ENCODE data around the gene CASZ1.

The CASZ1 gene

DNA sequence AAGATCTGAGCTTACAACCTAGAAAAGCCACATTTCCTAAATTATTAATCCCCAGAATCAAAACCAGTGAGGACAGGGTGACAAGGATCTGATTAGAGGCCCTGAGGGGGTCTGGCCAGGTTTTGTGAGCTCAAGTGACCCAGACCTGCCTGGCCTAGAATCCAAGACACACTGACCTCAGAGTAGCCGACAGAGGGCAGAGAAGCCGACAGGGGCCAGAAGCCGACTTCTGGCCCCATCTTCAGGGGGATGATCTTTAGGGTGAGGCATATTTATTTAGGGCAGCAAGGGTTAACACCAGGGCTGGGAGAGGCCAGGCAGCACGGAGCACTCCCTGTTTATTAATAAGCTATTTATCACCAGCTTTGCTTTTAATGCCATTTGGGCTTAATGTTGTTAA is 45.3 kb downstream of the CASZ1 start:
- DNase-seq = no peak

DNA sequence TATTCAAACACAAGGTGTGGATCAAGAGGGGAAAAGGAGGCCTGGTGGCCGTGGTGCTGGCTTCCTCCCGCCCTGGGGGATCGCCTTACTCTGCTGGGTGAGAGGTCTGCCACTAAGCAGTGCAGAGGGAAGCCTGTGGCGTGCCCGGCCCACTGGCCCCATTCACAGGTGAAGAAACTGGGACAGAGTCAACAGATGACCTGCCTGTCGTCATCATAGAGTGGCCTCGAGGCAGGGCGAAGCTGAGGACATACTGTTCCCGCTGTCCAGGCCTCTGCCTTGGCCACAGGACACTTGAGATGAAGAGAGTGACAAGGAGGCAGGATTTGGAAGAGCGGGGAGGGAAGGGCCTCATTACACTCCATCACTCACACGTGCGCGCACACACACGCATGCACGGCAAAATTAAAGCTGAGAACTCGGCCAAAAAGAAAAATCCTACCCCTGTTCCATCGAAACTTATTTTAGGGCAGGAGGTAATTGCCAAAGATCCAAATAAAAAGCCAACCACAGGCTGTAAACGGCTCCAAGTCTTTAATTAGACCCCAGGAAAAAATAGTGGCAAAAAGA is 50.5 kb downstream of the CASZ1 start:
- DNase-seq = no peak

DNA sequence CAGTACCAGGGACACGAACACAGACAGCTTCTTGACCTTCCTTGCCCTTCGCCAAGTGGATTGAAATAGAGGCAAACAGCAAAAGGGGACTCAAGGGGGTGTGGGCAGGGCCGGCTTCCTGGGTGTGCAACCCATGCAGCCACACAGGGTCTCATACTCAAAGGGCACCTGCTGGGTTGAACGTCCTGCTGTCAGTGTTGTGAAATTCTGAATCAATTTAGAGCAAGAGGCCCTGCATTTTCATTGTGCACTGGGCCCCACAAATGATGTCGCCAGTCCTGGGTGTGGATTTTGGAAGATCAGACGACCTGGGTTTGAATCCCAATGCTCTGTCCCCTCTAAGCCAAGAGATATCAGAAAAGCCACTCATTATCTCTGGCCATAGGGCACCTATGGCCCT is 51.1 kb downstream of the CASZ1 start:
- DNase-seq = no peak

DNA sequence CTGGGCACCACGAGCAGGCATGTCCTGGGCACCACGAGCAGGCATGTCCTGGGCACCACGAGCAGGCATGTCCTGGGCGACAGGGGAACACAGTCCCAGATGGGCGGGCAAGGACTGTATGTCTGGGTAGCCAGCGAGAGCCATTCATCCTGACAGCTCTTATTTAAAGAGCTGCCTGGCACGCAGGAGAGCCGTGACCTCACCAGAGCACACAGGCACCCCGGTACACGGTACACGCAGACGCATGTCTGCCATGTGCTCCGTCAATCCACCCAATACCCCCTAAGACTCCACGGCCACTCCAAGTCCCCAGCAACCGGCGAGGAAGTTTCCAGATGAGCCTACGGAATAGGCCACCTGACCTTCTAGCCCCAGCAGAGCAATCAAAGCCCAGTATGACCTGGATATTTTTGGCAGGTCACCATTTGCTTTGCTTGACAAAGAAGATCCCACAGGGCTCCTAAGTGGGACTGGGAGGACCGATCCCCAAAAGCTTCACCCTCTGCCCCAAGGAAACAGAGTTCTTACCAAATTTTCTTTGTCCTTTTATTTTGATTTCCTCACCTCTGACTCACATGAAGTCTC is 51.7 kb downstream of the CASZ1 start:
- DNase-seq = no peak

DNA sequence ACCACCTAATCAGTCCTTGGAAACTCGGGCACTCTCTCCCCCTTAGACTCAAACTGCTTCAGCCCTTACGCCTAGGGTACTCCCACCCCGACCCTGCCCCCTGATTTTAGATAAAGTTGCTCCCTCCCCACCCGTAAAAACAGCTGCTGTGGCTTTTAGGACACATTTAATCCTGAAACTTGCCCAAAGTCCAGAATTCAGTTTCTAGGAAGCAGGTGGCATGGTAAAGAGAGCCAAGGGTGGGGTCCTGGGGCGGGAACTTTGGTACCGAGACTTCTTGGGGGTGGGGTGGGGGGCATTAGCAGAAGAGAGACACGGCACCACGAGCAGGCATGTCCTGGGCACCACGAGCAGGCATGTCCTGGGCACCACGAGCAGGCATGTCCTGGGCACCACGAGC is 52.4 kb downstream of the CASZ1 start:
- no peak for DNase-seq

DNA sequence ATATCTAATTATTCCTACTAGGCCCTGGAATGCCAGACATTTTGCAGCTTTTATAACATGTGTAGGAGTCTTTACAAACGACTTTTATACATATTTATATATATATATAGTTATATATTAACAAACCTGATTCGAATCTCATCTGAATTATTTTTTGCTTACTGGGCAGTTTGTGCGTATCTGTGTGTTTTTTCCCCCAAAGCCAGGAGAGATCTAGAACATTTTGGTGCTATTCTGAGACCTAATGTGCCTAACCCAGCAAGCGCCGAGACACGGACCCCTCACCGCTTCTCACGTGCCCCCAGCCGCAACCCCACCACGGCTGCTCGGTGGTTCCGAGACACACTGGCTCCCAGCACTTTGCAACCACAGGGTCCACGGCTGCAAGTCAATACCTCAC is 54.8 kb downstream of the CASZ1 start:
- no peak for DNase-seq

DNA sequence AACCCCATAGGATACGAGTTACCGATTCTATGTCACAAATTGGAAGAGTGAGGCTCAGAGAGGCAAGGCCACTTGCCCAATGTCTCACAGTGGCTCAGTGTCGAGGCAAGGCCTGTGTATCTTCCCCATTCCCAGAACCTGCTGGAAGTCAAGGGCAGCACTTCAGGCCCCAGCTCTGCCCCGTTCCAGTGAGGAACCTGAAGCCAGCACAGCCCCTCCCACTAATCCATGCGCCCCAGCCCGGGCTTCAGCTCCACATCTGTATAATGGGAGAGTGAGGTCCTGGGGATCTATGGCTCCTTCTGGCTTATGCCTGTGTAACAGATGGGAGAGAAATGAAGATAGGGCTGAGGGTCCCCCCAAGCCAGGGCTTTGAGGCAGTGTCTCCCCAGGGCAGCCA is 56.3 kb downstream of the CASZ1 start:
- DNase-seq = no peak

DNA sequence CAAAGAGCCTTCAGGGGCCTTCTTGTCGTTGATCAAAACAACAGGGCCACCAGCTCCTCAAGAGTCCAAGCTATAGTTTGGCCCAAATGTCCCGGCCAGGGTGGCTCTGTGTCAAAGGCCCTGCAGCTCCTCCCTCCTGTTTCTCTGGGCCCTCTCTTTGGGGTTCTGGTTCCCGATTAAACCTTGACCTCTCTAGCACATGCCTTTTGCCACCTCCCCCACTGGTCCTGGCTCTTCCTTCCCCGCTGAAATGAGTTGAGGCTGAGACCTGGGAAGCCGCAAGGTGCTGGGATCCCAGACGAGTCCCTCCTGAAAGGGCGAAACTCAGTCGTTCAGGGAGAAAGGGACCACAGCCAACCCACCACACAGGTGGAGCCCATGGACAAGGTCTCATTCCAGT is 56.9 kb downstream of the CASZ1 start:
- DNase-seq = no peak

DNA sequence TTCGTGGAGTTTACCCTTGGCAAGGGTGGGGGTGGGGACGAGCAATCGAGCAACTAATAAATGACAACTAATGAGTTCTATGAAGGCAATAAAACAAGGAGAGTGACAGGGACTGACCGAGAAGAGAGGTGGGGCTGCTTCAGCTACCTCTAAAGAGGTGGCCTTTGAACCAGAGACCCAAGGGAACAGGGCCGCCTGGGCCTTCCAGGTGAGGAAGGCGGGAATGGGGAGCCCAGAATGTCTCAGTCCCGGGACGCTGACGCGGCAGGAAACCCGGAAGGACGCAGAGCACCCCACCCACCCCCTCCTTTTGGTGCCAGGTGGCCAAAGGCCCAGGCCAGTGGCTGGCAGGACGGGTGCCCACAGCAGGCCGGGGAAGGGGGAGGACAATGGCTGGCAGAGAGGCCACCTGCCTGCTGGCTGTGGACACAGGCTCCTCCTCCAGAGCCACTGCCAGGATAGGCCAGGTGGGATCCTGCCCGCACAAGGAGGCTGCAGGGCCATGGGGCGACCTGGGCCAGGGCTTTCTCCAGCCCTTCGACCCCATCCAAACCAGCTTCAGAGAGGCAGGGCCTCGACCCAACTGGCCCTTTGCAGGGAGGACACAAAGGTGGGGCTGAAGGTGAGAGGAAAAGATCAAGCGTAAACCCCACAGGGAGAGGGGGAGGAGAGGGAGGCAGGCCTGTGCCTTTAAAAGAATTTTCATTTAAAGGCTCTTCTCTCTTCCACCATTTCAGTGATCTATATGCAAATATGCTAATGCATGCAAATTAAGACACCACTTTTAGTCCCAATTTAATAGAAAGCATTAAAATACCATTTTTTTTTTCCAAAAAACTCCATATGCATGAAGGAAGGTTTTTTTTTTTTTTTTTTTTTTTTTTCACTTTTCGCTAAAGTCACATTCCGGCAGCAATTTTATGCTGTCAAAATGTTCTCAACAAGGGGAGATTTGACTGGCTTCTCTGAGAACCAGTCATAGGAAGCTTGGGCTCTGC is 58.1 kb downstream of the CASZ1 start:
- DNase-seq = no peak

DNA sequence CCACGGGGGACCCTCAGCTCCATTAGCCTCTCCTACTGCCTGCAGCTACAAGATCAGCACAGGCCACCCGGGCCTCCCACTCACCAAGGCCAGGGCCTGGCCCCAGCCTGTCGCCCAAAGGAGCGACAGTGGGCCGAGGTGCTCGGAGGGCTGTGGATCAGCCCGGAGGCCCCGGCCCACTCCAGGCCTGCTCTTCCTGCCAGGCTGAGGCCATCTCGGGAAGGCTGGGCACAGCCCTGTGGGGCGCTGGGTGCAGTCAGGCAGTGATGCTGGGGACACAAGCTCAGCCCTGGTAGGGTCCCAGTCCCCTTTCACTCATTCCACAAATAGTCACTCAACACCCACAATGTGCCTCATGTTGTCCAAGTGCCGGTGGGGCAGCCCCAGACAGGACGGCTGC is 58.8 kb downstream of the CASZ1 start:
- no peak for DNase-seq

DNA sequence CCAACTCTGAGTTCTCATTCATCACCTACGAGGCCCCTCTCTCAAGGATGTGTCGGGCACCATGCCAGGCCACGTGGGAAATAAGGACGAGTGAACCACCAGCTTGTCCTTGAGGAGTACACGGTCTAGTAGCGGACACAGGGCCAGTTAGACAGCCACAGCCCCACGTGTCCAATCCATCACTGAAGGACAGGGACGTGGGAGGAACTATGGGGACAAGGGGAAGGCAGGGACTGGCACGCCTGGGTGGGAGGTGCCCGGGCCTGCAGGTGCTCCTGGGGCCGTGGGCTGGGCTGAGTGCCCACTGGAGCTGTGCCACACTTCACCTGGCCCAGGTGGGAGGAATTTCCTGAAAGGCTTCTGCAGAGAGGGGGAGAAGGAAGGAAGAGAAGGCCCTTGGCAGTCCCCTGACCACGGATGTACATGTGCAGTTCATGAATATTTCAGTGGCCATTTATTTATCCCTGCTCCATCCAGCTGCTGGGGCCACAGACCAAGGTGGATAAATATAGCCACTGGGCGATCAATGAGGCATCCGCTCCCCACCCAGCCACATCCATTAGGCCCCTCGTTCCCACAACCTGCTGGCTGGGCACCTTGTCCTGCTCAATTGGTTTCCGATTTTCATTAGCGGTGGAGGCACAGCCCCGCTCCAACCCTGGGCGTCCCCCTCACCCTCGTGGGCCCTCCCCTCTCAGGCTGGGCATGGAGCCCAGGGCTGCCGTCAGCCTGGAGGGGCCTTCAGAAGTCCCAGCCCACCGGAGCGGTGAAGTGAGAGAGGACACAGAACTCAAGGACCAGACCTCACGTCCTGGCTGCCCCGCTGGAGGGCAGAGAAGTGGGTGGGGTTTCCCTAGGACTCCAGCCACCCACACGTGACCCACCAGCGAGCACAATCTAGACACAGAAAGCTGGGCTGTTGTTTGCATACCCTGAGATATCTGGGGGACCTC is 59.5 kb downstream of the CASZ1 start:
- DNase-seq = no peak

DNA sequence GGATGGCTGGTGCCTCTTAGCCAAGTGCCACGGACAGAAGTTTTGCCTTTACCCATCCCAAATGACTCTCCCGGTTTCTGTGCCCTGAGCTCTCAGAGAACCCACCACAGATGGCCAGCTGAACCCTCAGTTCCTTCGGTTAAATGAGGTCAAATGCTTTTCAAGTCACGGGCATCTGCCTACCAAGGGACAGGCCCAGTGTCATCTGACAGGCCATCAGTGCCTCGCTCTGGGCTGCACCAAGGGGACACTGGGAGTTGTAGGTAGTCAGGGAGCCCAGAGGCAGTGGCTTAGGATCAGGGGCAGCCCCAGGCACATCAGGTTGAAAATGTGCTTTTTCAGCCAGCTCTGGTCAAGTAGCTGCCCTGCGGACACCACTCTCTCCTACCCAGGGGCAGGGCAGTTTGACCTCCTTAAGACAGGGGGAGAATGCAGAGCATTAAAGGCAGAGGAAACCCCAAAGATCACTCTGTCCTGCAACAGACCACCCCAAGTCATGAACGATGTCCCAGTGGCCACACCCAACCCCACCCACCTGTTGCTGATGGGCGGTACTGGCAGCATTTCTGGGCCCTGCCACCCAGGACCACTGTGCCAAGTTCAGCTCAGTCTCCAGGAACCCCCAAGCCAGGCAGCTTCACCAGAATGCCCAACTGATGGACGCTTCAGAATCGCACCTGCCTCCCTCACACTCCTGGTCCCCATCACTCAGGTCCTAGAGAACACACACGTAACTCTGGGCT is 60.7 kb downstream of the CASZ1 start:
- DNase-seq = no peak

DNA sequence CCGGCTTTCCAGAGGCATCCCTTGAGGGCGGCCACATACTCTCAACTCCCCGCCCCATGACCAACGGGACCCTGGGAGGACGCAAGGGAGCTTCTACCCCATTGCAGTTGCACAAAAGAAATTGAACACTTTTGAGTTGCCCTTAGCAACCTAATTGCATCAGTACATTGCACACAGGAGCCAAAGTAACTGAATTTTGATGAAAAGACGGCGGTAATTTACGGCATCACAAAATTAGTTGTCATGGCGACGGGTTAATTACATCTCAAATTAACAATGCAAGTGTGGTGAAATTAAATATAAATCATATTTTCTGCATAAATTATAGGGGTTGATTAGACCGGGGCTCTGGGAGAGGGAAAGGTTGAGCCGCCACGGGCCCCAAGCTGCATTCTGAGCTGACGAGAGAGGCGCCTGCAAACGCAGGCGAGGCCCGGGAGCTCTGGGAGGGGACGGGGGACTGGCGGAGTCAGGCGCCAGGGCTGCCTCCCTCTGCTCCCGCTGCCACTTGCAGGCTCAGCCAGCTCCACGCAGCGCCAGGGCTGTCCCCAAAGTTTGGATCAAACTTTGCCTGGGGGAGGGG is 61.4 kb downstream of the CASZ1 start:
- DNase-seq = no peak

DNA sequence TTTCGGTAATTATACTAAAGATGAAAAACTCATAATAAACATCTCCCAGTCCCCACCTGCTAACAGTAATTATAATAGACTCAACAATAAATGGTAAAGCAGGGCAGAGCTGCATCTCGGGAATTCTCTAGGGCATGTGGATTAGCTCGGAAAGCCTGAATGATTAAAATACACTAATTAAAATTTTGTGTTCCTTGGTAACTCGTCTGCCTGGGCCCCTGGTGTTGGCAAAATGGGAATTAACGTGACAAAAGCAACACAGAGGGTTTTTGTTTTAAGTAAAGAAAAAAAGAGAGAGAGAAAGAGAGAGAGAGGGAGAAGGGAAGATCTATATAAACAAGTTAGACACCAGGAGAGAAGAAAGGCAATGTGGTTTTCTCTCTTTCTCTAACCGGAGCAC is 62.1 kb downstream of the CASZ1 start:
- no peak for DNase-seq

DNA sequence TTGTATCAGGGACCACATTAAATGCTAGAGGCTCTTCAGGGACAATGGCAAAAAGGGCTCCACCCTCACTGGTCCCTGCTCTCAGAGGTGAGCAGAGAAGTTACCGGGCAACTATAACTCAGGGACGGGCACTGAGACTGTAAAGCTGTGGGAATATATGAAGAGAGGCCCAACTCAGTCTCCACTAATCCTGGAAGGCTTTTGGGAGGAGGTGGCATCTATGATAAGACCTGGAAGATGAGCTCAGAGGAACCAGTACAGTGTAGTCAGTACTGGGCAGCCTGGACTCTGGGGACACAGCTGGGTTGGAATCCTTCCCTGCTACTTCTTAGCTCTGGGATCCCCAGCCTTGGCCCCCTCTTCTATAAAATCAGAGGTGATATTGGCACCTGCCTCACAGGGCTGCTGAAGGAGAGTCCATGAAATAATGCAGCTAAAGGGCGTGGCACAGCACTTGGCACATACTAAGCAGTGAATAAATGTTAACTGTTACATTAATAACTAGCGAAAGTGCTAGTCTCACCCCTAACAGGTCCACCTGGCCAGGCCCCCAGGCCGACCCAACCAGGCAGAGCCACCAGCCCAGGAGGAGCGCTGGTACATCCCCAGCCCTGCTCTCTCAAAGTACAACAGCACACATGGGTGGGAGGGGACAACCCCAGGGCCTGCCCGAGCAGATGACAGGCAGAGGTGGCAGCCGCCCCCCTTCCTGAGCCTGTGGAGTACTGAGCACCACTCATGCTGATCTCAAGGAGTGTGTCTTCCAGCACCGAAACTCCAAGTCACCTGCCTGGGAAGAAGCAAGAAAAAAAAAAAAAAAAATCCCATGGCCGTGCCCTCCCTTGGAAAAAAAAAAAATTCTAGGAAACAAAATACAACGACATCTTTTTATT is 62.7 kb downstream of the CASZ1 start:
- no peak for DNase-seq

DNA sequence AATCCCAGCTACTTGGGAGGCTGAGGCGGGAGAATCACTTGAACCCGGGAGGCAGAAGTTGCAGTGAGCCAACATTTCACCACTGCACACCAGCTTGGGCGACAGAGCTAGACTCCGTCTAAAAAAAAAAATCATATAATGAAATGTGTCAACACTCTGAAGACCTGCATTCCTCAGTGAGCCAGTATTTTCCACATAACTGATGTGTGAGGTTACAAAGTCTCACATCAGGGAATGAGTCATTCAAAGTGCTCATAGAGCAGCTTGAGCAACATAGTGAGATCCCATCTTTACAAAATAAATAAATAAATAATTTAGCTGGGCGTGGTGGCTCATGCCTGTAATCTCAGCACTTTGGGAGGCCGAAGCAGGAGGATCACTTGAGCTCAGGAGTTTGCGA is 65.5 kb downstream of the CASZ1 start:
- DNase-seq = no peak

DNA sequence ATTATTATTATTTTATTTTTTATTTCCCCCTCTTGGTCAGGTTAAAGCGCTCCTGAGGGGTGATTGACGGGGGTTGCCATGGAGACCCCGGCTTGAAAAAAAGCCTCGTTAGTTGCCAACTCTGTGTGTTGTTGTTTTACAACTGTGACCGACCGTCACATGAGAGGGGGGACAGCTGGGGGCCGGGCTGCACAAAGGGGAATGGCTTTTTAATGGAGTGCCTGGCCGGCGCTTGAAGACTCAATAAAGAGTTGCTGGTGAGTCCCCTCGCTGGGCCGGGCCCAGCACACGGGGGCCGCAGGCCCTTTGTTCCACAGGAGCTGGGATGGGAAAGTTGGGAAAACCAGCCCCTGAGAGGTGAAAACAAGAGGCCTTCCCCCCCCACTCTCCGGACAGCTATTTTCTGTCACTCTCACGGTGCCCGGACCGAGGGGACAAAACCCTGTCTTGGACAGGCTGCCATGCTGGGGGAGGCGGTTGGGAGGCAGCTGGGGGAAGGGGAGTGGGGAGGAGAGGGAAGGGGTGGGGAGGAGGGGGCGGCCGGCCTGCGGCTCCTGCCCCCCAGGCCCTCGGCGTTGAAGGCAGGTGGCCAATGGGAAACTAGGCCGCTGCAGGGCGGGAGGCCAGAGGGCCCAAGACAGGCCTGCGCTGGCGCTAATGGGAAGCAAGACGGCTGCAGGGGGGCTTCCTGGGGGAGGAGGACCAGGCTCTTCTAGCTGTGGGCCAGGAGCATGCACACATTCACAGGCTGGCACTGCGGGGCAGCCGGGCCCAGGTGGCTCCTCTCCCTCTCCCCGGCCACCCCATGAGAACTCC is 67.6 kb downstream of the CASZ1 start:
- no peak for DNase-seq

DNA sequence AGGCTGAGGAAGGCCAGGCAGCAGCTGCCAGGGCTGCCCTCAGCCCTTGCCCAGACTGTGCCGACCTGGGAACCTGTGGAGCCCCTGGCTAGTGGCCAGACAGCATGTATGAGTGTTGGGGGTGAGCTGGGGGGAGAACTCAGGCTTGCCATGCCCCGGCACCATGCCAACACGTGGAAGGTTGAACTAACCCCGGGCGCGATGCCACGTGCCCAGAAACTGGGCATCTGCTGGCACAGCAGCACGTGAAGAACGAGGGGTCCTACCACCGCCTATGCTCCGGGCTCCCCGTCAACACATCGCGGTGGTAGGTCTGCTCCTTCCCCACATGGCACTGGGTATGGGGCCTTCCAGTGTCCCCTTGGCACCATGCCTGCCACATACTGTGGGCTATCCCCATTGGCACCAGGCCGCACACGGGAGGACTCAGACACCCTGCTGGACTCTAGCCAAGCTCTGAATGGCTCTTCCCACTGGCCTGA is 68.7 kb downstream of the CASZ1 start:
- no peak for DNase-seq

DNA sequence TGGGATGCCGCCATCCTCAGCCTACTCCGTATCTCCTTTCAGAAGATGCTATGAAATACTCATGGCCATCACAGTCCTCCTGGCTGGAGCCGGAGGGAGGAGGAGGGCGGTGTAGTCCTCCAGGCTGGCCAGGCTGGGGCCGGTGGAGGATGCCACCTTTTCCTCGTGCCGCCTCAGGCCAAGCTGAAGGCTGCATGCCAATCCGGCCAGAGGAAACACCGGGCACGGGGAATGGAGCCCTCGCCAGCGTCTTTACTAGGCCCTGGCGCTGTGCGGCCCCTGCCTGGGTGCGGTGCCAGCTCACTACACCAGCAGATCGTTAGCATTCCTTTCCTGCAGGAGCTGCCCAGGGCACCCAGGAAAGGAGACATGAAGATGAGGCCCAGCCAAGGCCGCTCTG is 70.1 kb downstream of the CASZ1 start:
- no peak for DNase-seq

Data from GDM1 (cell line).